Uterus (tissue), 2 donors: ENCODE results near the gene BCAS3.

Experiments used
- POLR2A ChIP-seq, 2 donors: fragments of 450-650 bp; IDR thresholded peaks; one replicate each; pipeline ENCODE4 v1.6.1; 2016; ENCODE audit warnings: antibody characterized with exemption in 2 of 2, mild to moderate bottlenecking in 1 of 2, moderate library complexity in 1 of 2
- TF ChIP-seq, protein P1 (sequence below), 4 experiments: fragments of 200-600 bp in 2 of 4; fragments of 450-650 bp in 2 of 4; sonication (generic) in 2 of 4; IDR thresholded peaks; one replicate each; pipeline ENCODE4 v1.5.1; 2016 to 2019; ENCODE audit warnings: antibody characterized with exemption in 4 of 4, mild to moderate bottlenecking in 2 of 4, moderate library complexity in 1 of 4

- no peak for TF ChIP-seq POLR2A (IDR thresholded peaks at IDR 0.05)
- TF ChIP-seq, protein P1, sequence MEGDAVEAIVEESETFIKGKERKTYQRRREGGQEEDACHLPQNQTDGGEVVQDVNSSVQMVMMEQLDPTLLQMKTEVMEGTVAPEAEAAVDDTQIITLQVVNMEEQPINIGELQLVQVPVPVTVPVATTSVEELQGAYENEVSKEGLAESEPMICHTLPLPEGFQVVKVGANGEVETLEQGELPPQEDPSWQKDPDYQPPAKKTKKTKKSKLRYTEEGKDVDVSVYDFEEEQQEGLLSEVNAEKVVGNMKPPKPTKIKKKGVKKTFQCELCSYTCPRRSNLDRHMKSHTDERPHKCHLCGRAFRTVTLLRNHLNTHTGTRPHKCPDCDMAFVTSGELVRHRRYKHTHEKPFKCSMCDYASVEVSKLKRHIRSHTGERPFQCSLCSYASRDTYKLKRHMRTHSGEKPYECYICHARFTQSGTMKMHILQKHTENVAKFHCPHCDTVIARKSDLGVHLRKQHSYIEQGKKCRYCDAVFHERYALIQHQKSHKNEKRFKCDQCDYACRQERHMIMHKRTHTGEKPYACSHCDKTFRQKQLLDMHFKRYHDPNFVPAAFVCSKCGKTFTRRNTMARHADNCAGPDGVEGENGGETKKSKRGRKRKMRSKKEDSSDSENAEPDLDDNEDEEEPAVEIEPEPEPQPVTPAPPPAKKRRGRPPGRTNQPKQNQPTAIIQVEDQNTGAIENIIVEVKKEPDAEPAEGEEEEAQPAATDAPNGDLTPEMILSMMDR (IDR thresholded peaks at IDR 0.05): no peak
Measured at GRCh38 chr17:60659156-60659555, 18.5 kb upstream of the BCAS3 start.
